Fibroblast of villous mesenchyme (primary cell): Measurements from ENCODE around the gene ZNF83. TPM values are rescaled to one million over a fixed set of nuclear protein-coding genes. Genes with fewer than 3 reads are reported as not detected.

Source experiments
- DNase-seq: peaks from one replicate; pipeline ENCODE4 v3.0.0-alpha.2; 2010; ENCODE audit warnings: low read depth
- H3K4me3 ChIP-seq: 2 replicates; pipeline ENCODE4 v1.5.1; 2011; ENCODE audit warnings: low read depth, mild to moderate bottlenecking, low read length
- total RNA-seq: library from RNA; depleted of rRNA; stranded (reverse); fragments of >200 nt; gene quantifications from 2 replicates; pipeline ENCODE4 v1.2.3, GENCODE V29; 2012
- TF ChIP-seq, protein P1 (sequence below): IDR thresholded peaks from 2 replicates; pipeline ENCODE4 v1.5.1; 2012; ENCODE audit warnings: low read depth, mild to moderate bottlenecking, low read length; ENCODE audit not compliant: insufficient read depth

The ZNF83 gene
- total RNA-seq, 1 donor, result 47.1 TPM

DNA sequence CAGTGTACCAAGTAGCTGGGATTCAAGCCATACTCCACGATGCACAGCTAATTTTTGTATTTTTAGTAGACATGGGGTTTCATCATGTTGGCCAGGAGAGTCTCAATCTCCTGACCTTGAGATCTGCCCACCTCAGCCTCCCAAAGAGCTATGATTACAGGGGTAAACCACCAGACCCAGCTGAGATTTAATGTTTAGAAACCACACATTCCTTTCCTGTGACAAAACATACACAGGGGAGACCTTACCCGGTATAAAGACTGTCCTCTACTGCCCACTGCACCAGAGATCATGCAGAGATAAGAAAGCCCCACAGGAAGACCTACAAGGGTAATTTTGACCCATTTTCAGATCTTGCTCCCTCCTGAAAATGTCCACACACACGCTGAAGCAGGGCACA is 22.8 kb upstream of the ZNF83 start:
- peak; percentile 39 for DNase-seq
- TF ChIP-seq, protein P1, sequence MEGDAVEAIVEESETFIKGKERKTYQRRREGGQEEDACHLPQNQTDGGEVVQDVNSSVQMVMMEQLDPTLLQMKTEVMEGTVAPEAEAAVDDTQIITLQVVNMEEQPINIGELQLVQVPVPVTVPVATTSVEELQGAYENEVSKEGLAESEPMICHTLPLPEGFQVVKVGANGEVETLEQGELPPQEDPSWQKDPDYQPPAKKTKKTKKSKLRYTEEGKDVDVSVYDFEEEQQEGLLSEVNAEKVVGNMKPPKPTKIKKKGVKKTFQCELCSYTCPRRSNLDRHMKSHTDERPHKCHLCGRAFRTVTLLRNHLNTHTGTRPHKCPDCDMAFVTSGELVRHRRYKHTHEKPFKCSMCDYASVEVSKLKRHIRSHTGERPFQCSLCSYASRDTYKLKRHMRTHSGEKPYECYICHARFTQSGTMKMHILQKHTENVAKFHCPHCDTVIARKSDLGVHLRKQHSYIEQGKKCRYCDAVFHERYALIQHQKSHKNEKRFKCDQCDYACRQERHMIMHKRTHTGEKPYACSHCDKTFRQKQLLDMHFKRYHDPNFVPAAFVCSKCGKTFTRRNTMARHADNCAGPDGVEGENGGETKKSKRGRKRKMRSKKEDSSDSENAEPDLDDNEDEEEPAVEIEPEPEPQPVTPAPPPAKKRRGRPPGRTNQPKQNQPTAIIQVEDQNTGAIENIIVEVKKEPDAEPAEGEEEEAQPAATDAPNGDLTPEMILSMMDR, result no peak

DNA sequence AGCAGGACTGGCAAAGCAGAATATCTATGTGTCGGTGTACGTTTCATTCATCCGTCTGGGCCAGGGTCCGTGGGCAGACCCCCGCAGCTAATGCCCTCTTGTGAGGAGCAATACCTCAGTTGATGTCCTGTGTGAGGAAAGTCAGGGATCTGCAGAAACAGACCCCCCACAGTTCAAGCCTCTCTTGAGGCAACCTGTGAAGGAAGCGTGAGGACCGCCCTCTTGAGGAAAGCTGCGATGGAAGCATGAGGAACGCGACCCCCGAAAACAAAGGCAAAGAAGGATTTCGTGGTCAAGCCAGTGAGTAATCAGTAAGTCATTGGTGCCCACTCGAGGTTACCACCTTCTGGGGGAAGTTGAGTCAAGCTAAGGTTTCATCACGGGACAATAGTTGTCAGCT is 20.9 kb upstream of the ZNF83 start:
- no peak for DNase-seq
- TF ChIP-seq, protein P1, result no peak
- H3K4me3 ChIP-seq, result no peak overlapping the region

More for the DNA sequence above, 22.8 kb upstream of the ZNF83 start:
- no peak overlapping the region for H3K4me3 ChIP-seq

DNA sequence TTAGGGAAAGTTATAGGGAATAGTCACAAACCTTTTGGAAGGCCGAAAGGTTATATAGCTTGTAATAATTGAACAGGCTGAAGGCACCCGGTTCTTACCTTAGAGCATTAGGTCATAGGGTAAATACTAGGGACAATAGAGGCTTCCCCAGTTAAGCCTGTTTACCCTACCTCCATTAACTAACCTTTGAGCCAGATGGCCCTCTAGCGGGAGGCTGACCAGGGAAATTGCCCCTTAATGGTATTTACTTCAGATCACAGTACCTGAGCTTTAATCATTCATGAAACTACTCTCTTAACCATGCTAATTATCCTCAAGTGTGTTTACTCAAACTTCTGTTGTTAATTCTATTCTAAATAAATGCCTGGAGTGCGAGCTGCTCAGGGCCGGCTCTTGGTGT is 20.4 kb upstream of the ZNF83 start:
- no peak for DNase-seq
- no peak overlapping the region for H3K4me3 ChIP-seq
- TF ChIP-seq, protein P1, result no peak

DNA sequence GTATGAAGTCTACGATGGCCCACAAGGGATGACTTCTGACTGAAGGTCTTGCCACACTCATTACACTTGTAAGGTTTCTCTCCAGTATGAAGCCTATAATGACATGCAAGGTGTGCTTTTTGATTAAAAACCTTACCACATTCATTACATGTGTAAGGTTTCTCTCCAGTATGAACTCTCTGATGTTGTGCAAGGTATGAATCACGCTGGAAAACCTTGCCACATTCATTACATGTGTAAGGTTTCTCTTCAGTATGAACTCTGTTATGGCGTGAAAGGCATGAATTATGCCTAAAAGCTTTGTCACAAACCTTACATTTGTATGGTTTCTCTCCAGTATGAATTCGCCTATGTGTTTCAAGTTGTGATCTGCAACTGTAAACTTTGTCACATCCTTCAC is 15.0 kb upstream of the ZNF83 start:
- DNase-seq, result no peak
- TF ChIP-seq, protein P1, result no peak
- no peak overlapping the region for H3K4me3 ChIP-seq

DNA sequence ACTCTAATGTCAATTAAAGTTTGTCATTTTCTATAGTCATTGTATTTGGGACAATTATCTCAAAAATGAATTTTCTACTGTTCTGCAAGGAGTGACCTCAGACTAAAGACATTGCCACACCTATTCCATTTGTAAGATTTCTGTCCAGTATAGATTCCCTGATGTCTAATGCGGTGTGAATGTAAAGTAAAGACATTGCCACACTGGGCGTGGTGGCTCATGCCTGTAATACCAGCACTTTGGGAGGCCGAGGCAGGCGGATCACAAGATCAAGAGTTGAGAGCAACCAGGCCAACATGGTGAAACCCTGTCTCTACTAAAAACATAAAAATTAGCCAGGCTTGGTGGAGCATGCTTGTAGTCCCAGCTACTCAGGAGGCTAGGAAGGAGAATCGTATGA is 13.8 kb upstream of the ZNF83 start:
- no peak overlapping the region for H3K4me3 ChIP-seq
- no peak for DNase-seq
- TF ChIP-seq, protein P1, result no peak

DNA sequence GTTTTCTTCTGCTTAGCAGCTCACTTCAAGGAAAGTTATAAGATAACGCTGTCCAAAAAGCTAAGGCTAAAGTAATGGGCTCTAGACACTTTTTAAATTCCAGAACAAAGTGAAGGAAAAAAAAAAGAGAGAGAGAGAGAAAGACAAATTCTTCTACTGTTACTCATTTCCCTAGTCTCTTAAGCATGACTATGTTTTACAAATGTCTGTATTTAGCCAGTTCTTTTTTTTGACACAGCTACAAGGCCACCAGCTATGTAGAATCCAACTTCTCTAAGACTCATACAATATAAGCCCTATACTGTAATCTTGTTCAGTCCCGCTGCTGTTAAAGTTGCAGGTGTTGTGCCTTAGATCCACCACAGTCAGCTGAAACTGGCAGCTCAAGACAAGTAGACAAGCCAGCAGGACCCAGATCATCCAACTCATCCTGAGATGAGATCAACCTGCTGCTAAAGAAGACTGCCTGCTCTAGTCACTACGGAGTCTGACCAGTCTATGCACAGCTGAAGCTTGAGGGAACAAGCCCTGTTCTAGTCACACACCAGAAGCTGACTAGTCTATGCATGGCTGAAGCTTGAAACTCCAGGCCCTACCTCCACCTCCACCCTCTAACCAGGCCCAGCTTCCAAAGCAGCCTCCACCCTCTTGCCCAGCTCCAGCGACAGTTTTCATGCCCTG is 10.3 kb upstream of the ZNF83 start:
- peak; percentile 46 for DNase-seq

More for the DNA sequence above, 10.3 kb upstream of the ZNF83 start:
- H3K4me3 ChIP-seq, result no peak overlapping the region
- TF ChIP-seq, protein P1, result no peak
